HG03097 (cell line): Measurements from ENCODE around the gene CITED4.

Experiments used
- ATAC-seq: cut with Tn5 transposase; IDR thresholded peaks from one replicate; pipeline ENCODE4 v1.9.1; 2021; ENCODE audit not compliant: unreplicated experiment, low FRiP score

The CITED4 gene

GRCh38 chr1:40856116-40856515, 6.0 kb downstream of the CITED4 start:
- no peak for ATAC-seq

GRCh38 chr1:40855513-40855912, 6.7 kb downstream of the CITED4 start:
- ATAC-seq = no peak

GRCh38 chr1:40853885-40854170, 8.3 kb downstream of the CITED4 start:
- no peak for ATAC-seq

GRCh38 chr1:40853113-40853884, 8.9 kb downstream of the CITED4 start:
- ATAC-seq = no peak

GRCh38 chr1:40851643-40852042, 10.5 kb downstream of the CITED4 start:
- ATAC-seq = no peak

GRCh38 chr1:40849801-40850592, 12.2 kb downstream of the CITED4 start:
- no peak for ATAC-seq

- ATAC-seq = no peak
Observed at GRCh38 chr1:40848530-40849189, 13.5 kb downstream of the CITED4 start.

- no peak for ATAC-seq
Observed at GRCh38 chr1:40847023-40847745, 15.0 kb downstream of the CITED4 start.

GRCh38 chr1:40845895-40846294, 16.3 kb downstream of the CITED4 start:
- no peak for ATAC-seq

GRCh38 chr1:40844887-40845878, 17.0 kb downstream of the CITED4 start:
- no peak for ATAC-seq

GRCh38 chr1:40844079-40844478, 18.1 kb downstream of the CITED4 start:
- no peak for ATAC-seq

GRCh38 chr1:40842691-40843090, 19.5 kb downstream of the CITED4 start:
- no peak for ATAC-seq

- no peak for ATAC-seq
Observed at GRCh38 chr1:40842207-40842606, 20.0 kb downstream of the CITED4 start.

- ATAC-seq = no peak
Observed at GRCh38 chr1:40841602-40842001, 20.6 kb downstream of the CITED4 start.

- ATAC-seq = no peak
Observed at GRCh38 chr1:40840526-40841323, 21.4 kb downstream of the CITED4 start.

GRCh38 chr1:40839943-40840335, 22.2 kb downstream of the CITED4 start:
- no peak for ATAC-seq

GRCh38 chr1:40838980-40839942, 22.9 kb downstream of the CITED4 start:
- ATAC-seq = no peak
